Stimulated activated CD4-positive, alpha-beta T cell treated with anti-CD3 and anti-CD28 coated beads, Interleukin-15, amount 100 ng/mL, for 1 hour (primary cell): Measurements from ENCODE around the gene SELENON.

Experiments used
- DNase-seq, 2 donors: peaks; one replicate each; pipeline ENCODE4 v3.0.0-alpha.2; 2020; ENCODE audit warnings: low read depth in 1 of 2, low spot score in 1 of 2

SELENON gene

DNA sequence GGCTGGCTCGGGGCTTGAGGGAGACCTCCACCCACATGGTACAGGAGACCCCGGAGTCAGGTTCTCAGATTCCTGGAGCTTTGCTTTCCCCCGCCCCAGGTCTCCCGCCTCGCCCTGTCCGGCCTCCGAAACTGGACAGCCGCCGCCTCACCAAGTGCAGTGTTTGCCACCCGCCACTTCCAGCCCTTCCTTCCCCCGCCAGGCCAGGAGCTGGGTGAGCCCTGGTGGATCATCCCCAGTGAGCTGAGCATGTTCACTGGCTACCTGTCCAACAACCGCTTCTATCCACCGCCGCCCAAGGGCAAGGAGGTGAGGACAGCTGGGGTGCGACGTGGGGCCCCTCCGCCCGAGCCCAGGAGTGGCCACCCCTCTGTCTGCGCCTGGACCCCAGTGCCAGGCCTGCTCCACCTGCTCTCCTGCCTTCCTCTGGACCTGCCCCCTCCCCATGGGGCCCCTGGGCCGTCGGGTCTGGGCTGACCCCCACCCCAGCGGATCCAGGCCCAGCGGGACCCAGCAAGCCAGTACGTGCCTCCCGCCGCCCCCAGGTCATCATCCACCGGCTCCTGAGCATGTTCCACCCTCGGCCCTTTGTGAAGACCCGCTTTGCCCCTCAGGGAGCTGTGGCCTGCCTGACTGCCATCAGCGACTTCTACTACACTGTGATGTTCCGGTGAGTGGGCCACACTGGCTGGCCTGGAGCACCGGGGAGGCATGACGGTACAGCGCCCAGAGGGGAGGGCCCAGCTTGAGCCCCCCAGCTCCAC is 8.7 kb downstream of the SELENON start:
- no peak for DNase-seq

DNA sequence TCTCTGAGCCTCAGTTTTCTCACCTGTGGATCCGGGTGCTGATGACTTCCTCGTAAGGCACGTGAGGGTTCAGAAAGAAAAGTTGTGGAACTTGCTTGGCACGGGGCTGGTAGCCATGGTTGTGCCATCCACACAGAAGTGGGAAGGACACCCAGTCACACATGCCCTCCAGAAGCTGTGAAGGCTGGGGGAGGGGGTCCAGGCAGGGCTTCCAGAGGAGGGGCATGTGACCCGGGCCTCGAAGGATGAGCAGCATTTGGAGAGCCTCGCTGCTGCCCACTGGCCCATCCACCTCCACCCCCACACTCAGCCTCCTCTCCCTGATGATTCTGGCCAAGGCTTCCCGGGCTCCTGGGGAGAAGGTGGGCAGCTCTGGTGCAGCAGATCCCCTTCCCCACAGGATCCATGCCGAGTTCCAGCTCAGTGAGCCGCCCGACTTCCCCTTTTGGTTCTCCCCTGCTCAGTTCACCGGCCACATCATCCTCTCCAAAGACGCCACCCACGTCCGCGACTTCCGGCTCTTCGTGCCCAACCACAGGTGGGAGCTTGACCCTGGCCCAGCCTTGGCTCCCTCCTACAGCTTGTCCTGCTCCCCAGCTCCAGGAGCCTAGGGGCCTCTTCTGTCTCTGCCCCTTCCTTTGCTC is 9.4 kb downstream of the SELENON start:
- DNase-seq = no peak

DNA sequence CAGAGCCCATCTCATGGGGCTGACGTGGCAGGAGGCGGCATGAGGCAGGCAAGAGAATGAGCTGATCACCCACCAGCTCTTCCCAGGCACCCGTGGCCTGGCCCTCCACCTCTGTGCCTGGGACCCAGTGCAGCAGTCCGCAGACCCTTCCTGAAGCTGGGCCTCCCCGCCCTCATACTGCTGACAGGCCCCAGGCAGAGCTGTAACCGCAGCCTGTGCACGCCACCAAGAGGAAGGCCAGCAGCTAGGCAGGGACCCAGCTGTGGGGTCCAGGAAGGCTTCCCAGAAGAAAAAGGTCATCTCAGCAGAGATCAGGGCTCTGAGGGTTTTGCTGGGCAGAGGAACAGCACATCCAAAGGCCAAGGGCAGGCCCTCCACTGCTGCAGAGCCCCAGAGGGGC is 9.9 kb downstream of the SELENON start:
- DNase-seq = no peak

DNA sequence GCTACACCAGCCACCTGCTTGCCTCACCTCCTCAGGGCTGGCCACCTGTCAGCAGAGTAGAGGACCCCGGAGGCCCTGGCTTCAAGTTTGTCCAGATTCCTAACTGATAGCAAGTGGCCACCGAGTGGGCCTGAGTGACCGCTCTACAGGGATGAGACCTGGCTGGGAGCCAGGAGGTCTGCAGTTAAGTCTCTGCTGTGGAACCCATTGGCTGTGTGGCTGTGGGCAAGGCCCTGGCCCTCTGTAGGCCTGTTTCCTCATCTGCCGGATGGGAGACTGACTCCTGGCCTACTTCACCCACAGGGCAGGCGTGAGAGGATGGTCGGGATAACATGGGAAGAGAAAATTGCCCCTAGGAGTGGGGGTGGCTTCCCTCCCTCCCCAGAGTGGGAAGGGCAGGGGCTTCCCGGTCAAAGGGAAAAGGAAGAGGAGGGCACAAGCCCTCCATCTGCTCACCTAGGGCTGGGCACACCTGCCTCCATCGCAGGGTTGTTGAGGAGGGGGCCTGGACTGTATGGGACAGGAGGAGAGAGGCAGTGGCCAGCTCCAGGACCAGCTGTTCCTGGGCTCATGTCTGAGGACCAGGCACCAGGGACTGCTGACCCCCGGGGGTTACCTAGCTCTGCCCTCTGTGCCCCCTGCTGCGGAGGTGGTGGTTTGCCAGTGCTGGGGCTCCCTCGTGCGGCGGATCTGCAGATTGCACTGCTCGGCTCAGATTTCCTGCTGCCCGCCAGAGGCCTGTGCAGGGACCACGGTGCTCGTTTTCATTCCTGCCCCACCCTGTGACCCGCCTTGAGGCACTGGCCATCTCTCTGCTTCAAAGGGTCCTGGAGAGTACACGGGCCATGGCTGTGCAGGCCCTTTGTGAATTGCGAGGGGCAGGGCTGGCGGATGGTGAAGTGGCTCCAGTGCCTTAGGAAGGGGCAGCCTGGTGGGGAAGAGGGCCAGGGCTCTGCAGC is 10.6 kb downstream of the SELENON start:
- DNase-seq = peak; percentile 61 to 80

DNA sequence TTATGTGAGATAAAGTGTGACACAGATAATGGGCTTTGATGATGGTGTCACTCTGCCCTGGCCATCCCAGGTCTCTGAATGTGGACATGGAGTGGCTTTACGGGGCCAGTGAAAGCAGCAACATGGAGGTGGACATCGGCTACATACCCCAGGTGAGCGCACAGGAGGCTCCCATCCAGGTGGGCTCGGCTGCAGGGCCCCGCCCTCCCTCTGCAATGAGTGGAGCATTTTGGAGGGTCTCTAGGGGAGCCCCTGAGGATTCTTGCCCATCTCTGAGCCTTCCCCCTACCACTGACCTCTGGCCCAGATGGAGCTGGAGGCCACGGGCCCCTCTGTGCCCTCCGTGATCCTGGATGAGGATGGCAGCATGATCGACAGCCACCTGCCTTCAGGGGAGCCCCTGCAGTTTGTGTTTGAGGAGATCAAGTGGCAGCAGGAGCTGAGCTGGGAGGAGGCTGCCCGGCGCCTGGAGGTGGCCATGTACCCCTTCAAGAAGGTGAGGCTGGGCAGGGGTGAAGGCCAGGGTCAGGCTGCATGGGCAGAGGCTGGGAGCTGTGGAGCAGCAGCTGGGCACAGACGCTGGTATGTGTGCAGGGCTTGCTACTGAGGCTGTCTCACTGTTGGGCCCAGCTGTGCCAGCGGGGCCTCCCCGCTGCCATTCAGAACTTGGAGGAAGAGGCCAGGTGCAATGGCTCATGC is 11.5 kb downstream of the SELENON start:
- no peak for DNase-seq

DNA sequence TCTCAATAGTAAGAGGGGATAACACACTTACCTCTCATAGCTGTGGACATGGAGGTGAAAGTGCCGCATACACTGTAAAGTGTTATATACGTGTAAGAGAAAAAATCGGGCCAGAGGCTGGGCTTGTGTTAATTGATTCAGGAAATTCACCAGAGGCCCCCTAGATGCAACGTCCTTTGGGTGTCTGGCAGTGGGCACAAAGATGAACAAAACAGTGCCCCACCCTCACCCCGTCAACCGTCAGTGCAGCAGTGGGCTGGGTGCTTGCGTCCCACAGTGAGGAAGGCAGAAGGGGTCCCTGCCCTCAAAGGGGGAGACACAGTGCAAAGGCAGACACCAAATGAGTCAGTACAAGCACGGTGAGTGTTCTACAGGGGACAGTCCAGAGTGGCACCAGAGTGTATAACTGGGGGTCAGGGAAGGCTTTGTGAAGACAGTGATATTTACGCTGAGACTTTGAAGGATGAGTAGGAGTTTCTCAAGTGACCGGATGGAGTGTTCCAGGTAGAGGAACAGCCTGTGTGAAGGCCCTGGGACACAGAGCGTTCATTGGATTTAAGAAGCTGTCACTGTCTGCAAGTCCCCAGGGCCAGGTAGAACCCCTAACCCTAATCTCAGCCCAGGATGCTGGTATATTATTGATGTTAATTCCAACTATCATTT is 13.2 kb downstream of the SELENON start:
- DNase-seq = no peak

DNA sequence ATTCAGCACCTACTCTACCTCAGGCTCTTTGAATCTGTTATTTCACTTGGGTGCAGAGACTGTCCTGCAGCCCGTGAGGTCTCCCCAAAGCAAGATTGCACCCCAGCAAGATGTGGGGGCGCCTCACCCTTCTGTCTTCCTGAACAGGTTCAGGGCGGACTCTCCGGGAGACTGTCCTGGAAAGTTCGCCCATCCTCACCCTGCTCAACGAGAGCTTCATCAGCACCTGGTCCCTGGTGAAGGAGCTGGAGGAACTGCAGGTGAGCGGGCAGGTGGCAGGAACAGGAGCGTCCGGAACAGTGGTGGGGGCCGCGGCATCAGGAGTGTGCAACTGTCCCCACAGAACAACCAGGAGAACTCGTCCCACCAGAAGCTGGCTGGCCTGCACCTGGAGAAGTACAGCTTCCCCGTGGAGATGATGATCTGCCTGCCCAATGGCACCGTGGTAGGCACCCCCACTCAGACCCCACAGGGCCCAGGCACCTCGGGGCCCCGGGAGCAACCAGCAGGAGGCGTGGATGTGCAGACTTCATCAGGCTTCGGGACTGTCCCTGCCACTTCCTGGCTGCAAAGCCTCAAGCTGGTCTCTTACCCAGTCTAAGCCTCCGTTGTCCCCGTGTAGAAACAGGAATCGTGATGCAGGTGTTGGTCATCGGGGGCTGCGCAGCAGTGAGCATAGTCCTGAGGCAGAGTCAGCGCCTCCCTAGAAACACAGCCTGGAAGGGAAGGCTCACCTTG is 13.9 kb downstream of the SELENON start:
- DNase-seq = no peak

DNA sequence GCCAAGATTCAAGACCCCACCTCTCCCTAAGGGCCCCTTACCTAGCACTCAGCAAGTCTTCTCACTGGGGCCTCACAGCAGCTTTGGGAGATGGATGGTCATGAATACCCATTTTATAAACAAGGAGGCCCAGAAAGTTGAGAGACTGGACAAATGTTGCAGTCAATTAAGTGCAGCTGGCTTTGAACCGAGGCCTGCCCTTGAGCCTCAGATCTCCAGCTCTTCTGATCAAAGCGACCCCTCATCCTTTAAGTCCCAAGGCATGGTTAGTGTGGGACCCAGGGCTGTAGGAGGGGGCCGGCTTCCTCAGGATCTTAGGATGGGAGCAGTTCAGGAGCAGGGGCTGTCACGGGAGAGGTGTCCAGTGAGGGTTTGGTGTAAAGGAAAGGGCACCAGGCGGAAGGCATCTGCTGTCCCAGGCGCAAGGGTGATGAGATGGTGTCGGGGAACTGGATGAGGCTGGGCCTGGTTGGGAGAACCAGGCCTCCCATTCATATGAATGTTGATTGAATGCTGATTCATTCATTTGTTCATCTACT is 14.6 kb downstream of the SELENON start:
- DNase-seq = no peak

DNA sequence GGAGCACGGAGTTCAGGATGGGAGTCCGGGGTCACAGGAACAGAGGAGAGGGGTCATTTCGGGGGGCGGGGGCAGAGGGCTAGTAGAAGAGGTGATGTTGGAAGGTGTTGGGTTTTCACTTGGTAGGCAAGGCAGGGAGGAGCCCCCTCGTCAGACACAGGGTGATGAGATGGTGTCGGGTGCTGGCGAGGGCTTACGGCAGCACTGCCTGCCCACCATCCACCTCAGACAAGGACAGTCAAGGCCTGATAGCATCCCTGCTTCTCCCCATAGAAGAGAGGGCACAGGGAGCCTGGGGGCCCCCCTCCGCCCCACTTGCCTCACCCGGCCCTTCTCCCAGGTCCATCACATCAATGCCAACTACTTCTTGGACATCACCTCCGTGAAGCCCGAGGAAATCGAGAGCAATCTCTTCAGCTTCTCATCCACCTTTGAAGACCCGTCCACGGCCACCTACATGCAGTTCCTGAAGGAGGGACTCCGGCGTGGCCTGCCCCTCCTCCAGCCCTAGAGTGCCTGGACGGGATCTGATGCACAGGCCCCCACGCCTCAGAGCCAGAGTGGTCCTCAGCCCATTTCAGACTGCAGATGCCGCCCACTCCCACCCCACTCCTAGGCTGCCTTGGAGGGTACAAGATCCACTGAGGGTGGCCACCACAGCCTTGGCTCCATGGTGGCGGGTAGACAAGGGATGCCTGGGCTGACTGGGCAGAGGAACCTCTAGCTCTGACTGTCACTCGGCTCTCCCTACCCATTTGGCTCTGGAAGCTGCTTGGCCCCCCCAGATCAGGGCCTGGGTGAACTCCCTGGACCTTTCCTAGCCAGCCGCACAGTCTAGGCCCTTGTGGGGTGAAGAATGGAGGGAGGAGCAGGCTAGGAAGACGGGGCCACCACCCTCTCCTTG is 15.5 kb downstream of the SELENON start:
- no peak for DNase-seq

DNA sequence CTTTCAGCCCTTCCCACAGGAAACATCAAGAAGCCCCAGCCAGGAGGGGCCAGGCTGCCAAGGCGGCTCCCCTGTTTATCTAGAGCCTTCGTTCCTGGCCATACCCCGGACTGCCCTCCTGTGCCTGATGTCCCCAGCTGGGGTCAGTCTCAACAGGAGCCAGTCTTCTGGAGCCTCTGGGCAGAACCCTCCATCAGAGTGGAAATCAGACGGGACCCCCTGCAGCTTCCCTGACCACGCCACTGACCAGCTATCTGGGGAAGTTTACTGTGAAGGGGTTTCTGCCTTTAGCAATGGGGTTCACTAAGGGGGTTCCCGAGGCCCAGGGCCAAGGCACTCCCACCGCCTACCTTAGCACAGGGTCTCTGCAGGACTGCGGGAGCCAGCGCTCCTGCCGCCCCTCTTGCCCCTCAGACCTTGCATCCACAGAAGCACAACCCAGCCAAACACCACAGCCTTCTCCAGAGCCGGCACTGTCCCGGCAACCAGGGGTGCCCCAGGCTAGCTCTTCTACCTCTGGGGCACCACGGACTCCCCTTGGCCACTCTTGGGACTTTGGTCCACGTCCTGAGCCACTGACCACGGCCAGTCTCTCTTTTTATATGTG is 16.2 kb downstream of the SELENON start:
- no peak for DNase-seq

DNA sequence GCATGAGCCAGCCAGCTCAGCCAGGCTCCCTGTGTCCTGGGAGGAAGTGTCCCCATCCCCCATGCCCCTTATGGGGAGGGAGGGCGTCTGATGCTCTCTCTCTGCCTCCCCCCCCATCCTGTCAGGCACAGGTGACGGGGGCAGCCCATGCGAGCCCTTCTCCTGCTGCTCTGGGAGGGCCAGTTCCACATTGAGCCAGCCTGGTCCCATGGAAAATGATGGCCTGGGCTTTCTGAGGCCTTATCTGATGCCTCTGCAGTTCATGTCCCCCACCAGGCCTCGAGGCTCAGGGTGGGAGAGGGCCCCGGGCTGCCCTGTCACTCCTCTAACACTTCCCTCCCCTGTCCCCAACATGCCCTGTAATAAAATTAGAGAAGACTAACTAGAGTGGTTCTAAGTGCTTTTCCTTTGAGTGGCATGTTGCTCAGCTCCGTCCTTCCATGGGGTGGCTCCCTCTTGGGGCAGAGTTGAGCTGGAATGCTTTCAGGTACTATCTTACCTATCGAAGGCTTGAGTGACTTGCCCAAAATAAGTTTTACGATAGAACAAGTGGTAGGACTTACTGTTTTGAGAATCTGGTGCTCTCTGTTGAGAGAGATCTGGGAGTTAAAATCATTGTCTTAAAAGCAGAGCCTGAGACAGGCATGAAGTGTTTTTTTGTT is 18.0 kb downstream of the SELENON start:
- no peak for DNase-seq

DNA sequence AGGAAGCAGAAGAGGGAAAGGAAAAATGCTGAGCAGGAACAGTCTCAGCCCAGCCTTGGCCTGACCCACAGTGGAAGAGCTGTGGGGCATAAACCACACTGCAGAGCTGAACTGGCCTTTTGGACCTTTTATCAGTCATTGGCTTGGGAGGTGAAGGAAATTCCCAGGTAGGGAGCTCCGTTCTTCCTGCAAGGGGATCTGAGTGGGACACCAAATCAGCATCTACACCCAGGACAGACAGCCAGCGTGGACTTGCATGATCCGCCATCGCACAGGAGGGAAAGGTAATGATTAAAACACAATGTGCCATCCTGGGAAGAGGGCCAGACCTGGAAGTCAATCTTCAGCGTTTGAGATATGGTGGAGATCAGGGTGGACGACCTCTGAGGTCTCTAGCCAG is 18.6 kb downstream of the SELENON start:
- no peak for DNase-seq

DNA sequence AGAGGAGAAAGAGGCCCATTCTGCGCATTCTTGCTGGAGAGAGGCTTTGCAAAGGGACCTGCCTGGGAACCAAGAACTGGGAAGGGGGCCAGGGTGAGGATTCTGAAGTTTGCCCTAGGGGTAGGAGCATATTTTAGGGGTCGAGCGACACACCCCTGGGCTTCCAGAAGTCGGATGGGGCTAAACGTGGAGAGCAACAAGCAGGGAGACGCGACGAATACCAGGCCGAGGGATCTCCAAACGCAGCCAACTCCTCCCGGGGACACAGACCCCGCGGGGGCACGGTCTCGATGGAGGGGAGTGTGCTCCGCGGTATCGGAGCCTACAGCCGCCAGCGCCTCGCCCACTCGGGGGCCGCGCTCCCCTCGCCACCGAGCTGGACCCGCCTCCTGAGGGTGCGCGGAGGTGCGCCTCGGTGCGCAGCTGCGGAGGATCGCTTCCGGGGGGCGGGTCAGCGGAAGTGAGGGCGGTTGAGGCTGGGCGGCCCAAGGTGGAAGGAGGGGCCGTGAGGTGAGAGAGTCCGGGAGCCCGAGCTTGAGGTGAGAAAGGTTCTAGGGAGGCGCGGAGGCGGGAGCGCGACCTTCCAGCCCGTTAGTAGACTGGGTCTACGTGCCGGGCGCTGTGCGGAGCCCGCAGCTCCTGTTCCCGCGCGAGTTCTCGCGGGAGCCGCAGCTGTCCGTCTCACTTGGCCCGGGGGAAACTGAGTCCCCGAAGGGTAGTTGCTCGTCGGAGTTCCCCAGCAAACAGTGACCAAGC is 19.7 kb downstream of the SELENON start, which contains the start of gene MTFR1L:
Gene MTFR1L, plus strand, starts transcription at position 464 of the 756 bp plus-strand sequence. CDS start 3,151 bp downstream, outside the sequence.
- DNase-seq = peak; percentile 82 to 91

DNA sequence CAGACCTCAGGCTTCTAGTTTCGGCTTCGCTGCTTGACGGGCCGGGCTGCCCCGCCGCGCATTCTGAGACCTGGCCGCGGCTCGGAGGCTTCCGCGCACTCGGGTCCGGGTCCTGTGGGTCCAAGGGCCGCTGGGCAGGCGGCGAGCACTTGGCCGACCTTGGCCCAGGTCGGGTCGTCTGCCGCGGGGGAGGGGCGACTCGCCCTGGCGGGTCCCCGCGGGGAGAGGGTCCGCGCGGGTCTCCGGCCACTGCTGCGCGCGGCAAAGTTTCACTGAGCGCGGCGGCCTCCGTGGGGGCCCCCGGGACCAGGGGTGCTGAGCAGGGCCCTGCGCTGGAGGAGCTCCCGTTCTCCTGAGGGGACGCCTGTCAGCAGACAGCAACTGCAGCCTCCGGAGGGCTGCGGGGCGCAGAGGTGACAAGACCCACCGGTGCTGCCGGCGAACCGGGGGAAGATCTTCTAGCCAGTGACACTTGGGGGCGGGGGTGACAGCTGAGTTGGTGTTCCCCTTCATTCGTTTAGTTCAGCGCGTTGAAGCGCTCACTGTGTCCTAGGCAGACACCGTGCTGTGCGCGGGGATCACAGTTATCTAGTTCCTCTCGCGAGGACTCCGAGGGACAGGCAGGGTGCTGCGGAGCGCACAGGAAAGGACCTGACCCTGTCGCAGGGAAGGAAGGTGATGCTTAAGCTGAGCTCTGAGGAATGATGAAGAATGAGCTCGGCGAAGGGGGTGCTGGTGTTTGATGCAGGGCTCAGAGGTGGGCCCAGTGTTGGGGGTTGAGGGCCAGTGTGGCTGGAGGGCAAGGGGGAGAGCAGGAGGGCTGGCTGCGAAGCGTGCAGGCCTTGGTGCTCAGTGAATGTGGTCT is 20.5 kb downstream of the SELENON start:
- peak; percentile 26 to 41 for DNase-seq

DNA sequence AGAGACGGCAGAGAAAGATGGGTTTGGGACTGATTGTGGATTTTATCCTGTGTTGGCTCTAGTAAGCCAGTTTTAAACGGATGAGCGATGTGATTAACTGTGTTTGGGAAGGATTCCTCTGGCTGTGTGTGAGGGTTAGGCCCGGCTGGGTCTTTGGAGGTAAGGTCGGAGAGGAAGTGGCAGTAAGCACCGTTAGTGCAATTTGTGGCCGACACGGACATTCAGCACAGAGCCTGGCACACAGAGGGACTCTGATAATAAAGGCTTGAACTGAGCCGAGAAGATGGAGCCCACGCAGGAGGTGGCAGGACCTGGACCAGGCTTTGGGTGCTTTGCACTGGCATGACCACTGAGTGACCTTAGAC is 21.1 kb downstream of the SELENON start:
- no peak for DNase-seq

DNA sequence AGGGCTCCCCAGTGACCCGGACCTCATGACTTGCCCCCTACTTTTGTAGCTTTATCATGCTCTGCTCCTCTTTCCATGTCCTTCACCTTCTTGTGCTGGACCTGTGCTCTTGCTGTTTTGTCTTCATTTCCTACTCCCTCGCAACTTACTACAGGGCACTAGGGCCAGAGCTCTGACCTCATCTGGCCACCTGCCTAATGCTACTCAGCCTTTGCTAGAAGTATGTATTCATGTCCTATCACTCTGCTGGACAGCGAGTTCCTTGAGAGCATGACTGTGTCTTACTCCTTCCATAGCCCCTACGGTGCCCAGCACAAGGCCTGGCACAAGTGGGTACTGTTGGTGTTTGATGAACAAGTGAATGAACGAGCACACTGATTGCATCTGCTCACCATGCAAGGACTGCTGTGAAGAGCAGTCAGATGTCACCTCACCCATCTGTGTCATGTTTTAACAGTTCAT is 21.7 kb downstream of the SELENON start:
- no peak for DNase-seq
